WTC11 (cell line): ENCODE data around the gene MMS19. TPM values are rescaled to one million over a fixed set of nuclear protein-coding genes. Genes with fewer than 3 reads are reported as not detected.

Experiments used
- ATF1 ChIP-seq: sonication (generic); formaldehyde crosslinking; IDR thresholded peaks from 2 replicates; pipeline ENCODE4 v1.8.1; 2023; ENCODE audit warnings: mild to moderate bottlenecking, moderate library complexity, missing genetic modification reagents
- ELF4 ChIP-seq: sonication (generic); formaldehyde crosslinking; IDR thresholded peaks from 2 replicates; pipeline ENCODE4 v1.8.1; 2022; ENCODE audit warnings: low read depth, mild to moderate bottlenecking, moderate library complexity, missing genetic modification reagents
- FOXJ3 ChIP-seq: sonication (generic); formaldehyde crosslinking; IDR thresholded peaks from 2 replicates; pipeline ENCODE4 v1.9.0; 2021; ENCODE audit warnings: missing genetic modification reagents, mild to moderate bottlenecking, borderline replicate concordance
- MXD4 ChIP-seq: fragments of 250-450 bp; sonication (Bioruptor Pico); IDR thresholded peaks from 2 replicates; pipeline ENCODE4 v1.8.0; 2021; ENCODE audit warnings: mild to moderate bottlenecking, moderate library complexity, borderline replicate concordance
- NFE2L1 ChIP-seq: sonication (generic); formaldehyde crosslinking; IDR thresholded peaks from 2 replicates; pipeline ENCODE4 v1.8.1; 2023; ENCODE audit warnings: missing genetic modification reagents
- NR2C2 ChIP-seq: sonication (generic); formaldehyde crosslinking; IDR thresholded peaks from 2 replicates; pipeline ENCODE4 v1.8.0; 2022; ENCODE audit warnings: mild to moderate bottlenecking, missing genetic modification reagents
- NR3C1 ChIP-seq: sonication (generic); formaldehyde crosslinking; conservative IDR thresholded peaks from 2 replicates; pipeline ENCODE4 v1.8.1; 2023; ENCODE audit warnings: low read depth, mild to moderate bottlenecking, missing genetic modification reagents
- RORB ChIP-seq: fragments of 250-450 bp; sonication (Bioruptor Pico); IDR thresholded peaks from 2 replicates; pipeline ENCODE4 v1.9.0; 2021; ENCODE audit warnings: mild to moderate bottlenecking
- SMAD4 ChIP-seq: sonication (generic); formaldehyde crosslinking; IDR thresholded peaks from 2 replicates; pipeline ENCODE4 v1.8.0; 2022; ENCODE audit warnings: mild to moderate bottlenecking, missing genetic modification reagents
- SOX15 ChIP-seq: fragments of 250-450 bp; sonication (Bioruptor Pico); IDR thresholded peaks from 2 replicates; pipeline ENCODE4 v1.9.0; 2021; ENCODE audit warnings: mild to moderate bottlenecking
- ZNF232 ChIP-seq: sonication (generic); formaldehyde crosslinking; IDR thresholded peaks from 2 replicates; pipeline ENCODE4 v1.8.0; 2022; ENCODE audit warnings: mild to moderate bottlenecking, missing genetic modification reagents
- ZNF423 ChIP-seq: fragments of 250-450 bp; sonication (Bioruptor Pico); IDR thresholded peaks from 2 replicates; pipeline ENCODE4 v2.1.2; 2022; ENCODE audit warnings: mild to moderate bottlenecking, moderate library complexity
- total RNA-seq: library from RNA; stranded (reverse); gene quantifications from 3 replicates; pipeline ENCODE4 v1.2.3, GENCODE V29; 2021
- TF ChIP-seq, protein P1 (sequence below): sonication (generic); formaldehyde crosslinking; IDR thresholded peaks from 2 replicates; pipeline ENCODE4 v1.8.0; 2022; ENCODE audit warnings: mild to moderate bottlenecking, missing genetic modification reagents
- TF ChIP-seq, protein P2 (sequence below): sonication (generic); formaldehyde crosslinking; IDR thresholded peaks from 2 replicates; pipeline ENCODE4 v1.8.1; 2023; ENCODE audit warnings: mild to moderate bottlenecking, missing genetic modification reagents, moderate library complexity
- TF ChIP-seq, protein P3 (sequence below): sonication (generic); formaldehyde crosslinking; IDR thresholded peaks from 2 replicates; pipeline ENCODE4 v1.8.0; 2022; ENCODE audit warnings: missing genetic modification reagents
- TF ChIP-seq, protein P4 (sequence below): fragments of 250-450 bp; sonication (Bioruptor Pico); IDR thresholded peaks from 2 replicates; pipeline ENCODE4 v1.9.0; 2021; ENCODE audit warnings: mild to moderate bottlenecking
- TF ChIP-seq, protein P5 (sequence below): fragments of 250-450 bp; sonication (Bioruptor Pico); IDR thresholded peaks from 2 replicates; pipeline ENCODE4 v1.9.0; 2021; ENCODE audit warnings: mild to moderate bottlenecking, borderline replicate concordance
- TF ChIP-seq, protein P6 (sequence below): sonication (generic); formaldehyde crosslinking; conservative IDR thresholded peaks from 2 replicates; pipeline ENCODE4 v1.8.1; 2023; ENCODE audit warnings: mild to moderate bottlenecking, low read depth, missing genetic modification reagents, moderate library complexity
- TF ChIP-seq, protein P7 (sequence below): sonication (generic); formaldehyde crosslinking; IDR thresholded peaks from 2 replicates; pipeline ENCODE4 v1.8.0; 2023; ENCODE audit warnings: missing genetic modification reagents
- TF ChIP-seq, protein P8 (sequence below): sonication (generic); formaldehyde crosslinking; IDR thresholded peaks from 2 replicates; pipeline ENCODE4 v1.8.1; 2023; ENCODE audit warnings: mild to moderate bottlenecking, moderate library complexity, missing genetic modification reagents
- TF ChIP-seq, protein P9 (sequence below): sonication (generic); formaldehyde crosslinking; IDR thresholded peaks from 2 replicates; pipeline ENCODE4 v1.8.0; 2022; ENCODE audit warnings: mild to moderate bottlenecking, missing genetic modification reagents

The MMS19 gene
- total RNA-seq, 1 experiment from 2014 or later = 135 TPM

DNA sequence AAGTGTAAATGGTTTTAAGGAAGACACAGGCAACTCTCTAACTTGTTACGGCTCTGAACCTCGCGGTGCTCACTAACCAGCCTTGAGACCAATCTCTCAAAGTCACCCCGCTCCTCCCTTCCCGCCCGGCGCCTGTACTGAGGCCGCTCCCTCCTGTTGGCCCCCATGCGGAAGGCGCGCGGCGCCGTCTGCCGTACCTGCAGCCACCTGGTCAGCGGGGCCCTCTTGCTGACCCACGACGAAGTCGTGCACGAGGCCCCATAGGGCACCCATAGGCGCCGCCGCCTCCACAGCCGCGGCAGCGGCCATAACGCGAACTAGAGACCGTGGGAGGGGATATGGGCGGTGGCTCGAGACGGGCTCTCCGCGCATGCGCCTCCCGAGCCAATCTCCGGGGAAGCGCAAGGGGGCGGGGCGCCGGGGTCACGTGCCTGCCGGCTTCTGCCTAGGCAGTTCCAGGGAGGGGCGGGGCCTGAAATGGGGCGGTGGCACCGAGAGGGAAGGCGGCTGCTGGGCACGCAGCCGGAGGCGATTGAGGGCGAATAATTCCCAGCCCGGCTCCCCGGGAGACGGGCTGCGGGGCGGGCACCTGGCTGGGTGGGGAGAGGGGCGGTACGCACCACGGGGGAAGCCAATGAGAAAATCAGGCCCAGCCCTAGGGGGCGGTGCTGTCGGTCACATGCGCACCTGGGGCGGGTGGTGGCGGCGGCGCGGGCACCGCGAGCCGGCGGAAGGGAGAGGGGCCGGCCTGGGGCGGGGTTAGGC, at the start of gene MMS19 (continued):
- TF ChIP-seq, protein P1, sequence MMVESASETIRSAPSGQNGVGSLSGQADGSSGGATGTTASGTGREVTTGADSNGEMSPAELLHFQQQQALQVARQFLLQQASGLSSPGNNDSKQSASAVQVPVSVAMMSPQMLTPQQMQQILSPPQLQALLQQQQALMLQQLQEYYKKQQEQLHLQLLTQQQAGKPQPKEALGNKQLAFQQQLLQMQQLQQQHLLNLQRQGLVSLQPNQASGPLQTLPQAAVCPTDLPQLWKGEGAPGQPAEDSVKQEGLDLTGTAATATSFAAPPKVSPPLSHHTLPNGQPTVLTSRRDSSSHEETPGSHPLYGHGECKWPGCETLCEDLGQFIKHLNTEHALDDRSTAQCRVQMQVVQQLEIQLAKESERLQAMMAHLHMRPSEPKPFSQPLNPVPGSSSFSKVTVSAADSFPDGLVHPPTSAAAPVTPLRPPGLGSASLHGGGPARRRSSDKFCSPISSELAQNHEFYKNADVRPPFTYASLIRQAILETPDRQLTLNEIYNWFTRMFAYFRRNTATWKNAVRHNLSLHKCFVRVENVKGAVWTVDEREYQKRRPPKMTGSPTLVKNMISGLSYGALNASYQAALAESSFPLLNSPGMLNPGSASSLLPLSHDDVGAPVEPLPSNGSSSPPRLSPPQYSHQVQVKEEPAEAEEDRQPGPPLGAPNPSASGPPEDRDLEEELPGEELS = no peak
- TF ChIP-seq ATF1 (no peak), MXD4 (no peak), NR3C1 (CRISPR knock-in tag) (0 out of 2 replicates have a peak, but pooled peaks have one; percentile 90), SOX15 (CRISPR knock-in tag) (no peak), ZNF232 (CRISPR knock-in tag) (no peak), NR2C2 (no peak), RORB (CRISPR knock-in tag) (no peak), FOXJ3 (no peak), NFE2L1 (CRISPR knock-in tag) (no peak), ZNF423 (CRISPR knock-in tag) (peak; percentile 44), SMAD4 (CRISPR knock-in tag) (peak; percentile 68; the same call in 1 of the 2 replicates), ELF4 (CRISPR knock-in tag) (no peak)
- TF ChIP-seq, protein P2, sequence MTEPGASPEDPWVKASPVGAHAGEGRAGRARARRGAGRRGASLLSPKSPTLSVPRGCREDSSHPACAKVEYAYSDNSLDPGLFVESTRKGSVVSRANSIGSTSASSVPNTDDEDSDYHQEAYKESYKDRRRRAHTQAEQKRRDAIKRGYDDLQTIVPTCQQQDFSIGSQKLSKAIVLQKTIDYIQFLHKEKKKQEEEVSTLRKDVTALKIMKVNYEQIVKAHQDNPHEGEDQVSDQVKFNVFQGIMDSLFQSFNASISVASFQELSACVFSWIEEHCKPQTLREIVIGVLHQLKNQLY (CRISPR knock-in tag) = no peak
- TF ChIP-seq, protein P3, sequence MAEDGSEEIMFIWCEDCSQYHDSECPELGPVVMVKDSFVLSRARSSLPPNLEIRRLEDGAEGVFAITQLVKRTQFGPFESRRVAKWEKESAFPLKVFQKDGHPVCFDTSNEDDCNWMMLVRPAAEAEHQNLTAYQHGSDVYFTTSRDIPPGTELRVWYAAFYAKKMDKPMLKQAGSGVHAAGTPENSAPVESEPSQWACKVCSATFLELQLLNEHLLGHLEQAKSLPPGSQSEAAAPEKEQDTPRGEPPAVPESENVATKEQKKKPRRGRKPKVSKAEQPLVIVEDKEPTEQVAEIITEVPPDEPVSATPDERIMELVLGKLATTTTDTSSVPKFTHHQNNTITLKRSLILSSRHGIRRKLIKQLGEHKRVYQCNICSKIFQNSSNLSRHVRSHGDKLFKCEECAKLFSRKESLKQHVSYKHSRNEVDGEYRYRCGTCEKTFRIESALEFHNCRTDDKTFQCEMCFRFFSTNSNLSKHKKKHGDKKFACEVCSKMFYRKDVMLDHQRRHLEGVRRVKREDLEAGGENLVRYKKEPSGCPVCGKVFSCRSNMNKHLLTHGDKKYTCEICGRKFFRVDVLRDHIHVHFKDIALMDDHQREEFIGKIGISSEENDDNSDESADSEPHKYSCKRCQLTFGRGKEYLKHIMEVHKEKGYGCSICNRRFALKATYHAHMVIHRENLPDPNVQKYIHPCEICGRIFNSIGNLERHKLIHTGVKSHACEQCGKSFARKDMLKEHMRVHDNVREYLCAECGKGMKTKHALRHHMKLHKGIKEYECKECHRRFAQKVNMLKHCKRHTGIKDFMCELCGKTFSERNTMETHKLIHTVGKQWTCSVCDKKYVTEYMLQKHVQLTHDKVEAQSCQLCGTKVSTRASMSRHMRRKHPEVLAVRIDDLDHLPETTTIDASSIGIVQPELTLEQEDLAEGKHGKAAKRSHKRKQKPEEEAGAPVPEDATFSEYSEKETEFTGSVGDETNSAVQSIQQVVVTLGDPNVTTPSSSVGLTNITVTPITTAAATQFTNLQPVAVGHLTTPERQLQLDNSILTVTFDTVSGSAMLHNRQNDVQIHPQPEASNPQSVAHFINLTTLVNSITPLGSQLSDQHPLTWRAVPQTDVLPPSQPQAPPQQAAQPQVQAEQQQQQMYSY (CRISPR knock-in tag) = no peak
- TF ChIP-seq, protein P4, sequence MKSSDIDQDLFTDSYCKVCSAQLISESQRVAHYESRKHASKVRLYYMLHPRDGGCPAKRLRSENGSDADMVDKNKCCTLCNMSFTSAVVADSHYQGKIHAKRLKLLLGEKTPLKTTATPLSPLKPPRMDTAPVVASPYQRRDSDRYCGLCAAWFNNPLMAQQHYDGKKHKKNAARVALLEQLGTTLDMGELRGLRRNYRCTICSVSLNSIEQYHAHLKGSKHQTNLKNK (CRISPR knock-in tag) = no peak
- TF ChIP-seq, protein P5, sequence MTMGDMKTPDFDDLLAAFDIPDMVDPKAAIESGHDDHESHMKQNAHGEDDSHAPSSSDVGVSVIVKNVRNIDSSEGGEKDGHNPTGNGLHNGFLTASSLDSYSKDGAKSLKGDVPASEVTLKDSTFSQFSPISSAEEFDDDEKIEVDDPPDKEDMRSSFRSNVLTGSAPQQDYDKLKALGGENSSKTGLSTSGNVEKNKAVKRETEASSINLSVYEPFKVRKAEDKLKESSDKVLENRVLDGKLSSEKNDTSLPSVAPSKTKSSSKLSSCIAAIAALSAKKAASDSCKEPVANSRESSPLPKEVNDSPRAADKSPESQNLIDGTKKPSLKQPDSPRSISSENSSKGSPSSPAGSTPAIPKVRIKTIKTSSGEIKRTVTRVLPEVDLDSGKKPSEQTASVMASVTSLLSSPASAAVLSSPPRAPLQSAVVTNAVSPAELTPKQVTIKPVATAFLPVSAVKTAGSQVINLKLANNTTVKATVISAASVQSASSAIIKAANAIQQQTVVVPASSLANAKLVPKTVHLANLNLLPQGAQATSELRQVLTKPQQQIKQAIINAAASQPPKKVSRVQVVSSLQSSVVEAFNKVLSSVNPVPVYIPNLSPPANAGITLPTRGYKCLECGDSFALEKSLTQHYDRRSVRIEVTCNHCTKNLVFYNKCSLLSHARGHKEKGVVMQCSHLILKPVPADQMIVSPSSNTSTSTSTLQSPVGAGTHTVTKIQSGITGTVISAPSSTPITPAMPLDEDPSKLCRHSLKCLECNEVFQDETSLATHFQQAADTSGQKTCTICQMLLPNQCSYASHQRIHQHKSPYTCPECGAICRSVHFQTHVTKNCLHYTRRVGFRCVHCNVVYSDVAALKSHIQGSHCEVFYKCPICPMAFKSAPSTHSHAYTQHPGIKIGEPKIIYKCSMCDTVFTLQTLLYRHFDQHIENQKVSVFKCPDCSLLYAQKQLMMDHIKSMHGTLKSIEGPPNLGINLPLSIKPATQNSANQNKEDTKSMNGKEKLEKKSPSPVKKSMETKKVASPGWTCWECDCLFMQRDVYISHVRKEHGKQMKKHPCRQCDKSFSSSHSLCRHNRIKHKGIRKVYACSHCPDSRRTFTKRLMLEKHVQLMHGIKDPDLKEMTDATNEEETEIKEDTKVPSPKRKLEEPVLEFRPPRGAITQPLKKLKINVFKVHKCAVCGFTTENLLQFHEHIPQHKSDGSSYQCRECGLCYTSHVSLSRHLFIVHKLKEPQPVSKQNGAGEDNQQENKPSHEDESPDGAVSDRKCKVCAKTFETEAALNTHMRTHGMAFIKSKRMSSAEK (CRISPR knock-in tag) = 0 out of 2 replicates have a peak, but pooled peaks have one; percentile 76
- TF ChIP-seq, protein P6, sequence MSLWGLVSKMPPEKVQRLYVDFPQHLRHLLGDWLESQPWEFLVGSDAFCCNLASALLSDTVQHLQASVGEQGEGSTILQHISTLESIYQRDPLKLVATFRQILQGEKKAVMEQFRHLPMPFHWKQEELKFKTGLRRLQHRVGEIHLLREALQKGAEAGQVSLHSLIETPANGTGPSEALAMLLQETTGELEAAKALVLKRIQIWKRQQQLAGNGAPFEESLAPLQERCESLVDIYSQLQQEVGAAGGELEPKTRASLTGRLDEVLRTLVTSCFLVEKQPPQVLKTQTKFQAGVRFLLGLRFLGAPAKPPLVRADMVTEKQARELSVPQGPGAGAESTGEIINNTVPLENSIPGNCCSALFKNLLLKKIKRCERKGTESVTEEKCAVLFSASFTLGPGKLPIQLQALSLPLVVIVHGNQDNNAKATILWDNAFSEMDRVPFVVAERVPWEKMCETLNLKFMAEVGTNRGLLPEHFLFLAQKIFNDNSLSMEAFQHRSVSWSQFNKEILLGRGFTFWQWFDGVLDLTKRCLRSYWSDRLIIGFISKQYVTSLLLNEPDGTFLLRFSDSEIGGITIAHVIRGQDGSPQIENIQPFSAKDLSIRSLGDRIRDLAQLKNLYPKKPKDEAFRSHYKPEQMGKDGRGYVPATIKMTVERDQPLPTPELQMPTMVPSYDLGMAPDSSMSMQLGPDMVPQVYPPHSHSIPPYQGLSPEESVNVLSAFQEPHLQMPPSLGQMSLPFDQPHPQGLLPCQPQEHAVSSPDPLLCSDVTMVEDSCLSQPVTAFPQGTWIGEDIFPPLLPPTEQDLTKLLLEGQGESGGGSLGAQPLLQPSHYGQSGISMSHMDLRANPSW (CRISPR knock-in tag) = 0 out of 2 replicates have a peak, but pooled peaks have one; percentile 56
- TF ChIP-seq, protein P7, sequence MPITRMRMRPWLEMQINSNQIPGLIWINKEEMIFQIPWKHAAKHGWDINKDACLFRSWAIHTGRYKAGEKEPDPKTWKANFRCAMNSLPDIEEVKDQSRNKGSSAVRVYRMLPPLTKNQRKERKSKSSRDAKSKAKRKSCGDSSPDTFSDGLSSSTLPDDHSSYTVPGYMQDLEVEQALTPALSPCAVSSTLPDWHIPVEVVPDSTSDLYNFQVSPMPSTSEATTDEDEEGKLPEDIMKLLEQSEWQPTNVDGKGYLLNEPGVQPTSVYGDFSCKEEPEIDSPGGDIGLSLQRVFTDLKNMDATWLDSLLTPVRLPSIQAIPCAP (CRISPR knock-in tag) = no peak; the same call in 1 of the 2 replicates
- TF ChIP-seq, protein P8, sequence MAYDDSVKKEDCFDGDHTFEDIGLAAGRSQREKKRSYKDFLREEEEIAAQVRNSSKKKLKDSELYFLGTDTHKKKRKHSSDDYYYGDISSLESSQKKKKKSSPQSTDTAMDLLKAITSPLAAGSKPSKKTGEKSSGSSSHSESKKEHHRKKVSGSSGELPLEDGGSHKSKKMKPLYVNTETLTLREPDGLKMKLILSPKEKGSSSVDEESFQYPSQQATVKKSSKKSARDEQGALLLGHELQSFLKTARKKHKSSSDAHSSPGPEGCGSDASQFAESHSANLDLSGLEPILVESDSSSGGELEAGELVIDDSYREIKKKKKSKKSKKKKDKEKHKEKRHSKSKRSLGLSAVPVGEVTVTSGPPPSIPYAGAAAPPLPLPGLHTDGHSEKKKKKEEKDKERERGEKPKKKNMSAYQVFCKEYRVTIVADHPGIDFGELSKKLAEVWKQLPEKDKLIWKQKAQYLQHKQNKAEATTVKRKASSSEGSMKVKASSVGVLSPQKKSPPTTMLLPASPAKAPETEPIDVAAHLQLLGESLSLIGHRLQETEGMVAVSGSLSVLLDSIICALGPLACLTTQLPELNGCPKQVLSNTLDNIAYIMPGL (CRISPR knock-in tag) = no peak
- TF ChIP-seq, protein P9, sequence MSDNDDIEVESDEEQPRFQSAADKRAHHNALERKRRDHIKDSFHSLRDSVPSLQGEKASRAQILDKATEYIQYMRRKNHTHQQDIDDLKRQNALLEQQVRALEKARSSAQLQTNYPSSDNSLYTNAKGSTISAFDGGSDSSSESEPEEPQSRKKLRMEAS (CRISPR knock-in tag) = peak; percentile 88
